Spinal cord (tissue), 10 donors: ENCODE measurements around the gene PM20D2. TPM values are rescaled to one million over a fixed set of nuclear protein-coding genes. Genes with fewer than 3 reads are reported as not detected.

ENCODE experiments used
- DNase-seq, 6 donors: peaks; one replicate each; pipeline versions ENCODE4 v3.0.0 to v3.0.0-alpha.2; 2013 to 2015; ENCODE audit warnings: low spot score in 6 of 6, low read depth in 4 of 6
- H3K27ac ChIP-seq: one replicate; pipeline ENCODE4 v1.5.1; 2013; ENCODE audit warnings: low read depth, low read length, control low read depth
- H3K27me3 ChIP-seq: one replicate; pipeline ENCODE4 v1.6.1; 2013; ENCODE audit warnings: low read length; ENCODE audit not compliant: control insufficient read depth, insufficient read depth
- H3K36me3 ChIP-seq: one replicate; pipeline ENCODE4 v1.6.1; 2013; ENCODE audit warnings: low read length; ENCODE audit not compliant: control insufficient read depth, insufficient read depth
- H3K4me1 ChIP-seq: one replicate; pipeline ENCODE4 v1.6.1; 2013; ENCODE audit warnings: low read length; ENCODE audit not compliant: control insufficient read depth, insufficient read depth
- H3K4me3 ChIP-seq: one replicate; pipeline ENCODE4 v1.5.1; 2013; ENCODE audit warnings: low read depth, low read length, control low read depth
- H3K9me3 ChIP-seq: one replicate; pipeline ENCODE4 v1.6.1; 2013; ENCODE audit warnings: low read length; ENCODE audit not compliant: control insufficient read depth, insufficient read depth
- WGBS: methylation state at CpG from one replicate; pipeline ENCODE4 v1.1.5; 2013; ENCODE audit warnings: missing lambda C conversion rate; ENCODE audit not compliant: insufficient coverage; 5-methylcytosine and 5-hydroxymethylcytosine counted together
- polyA plus RNA-seq, 2 donors: library from polyadenylated mRNA; unstranded; fragments of 120-200 nt; gene quantifications; one replicate each; pipeline ENCODE4 v1.2.1, GENCODE V29; 2013; ENCODE audit not compliant: insufficient read length in 2 of 2
- total RNA-seq, 2 donors: library from RNA; depleted of rRNA in 1 of 2; stranded (reverse); fragments of 120-200 nt in 1 of 2; fragments of >200 nt in 1 of 2; gene quantifications; one replicate each; pipeline versions ENCODE4 v1.2.3 to v1.2.4, GENCODE V29; 2013 to 2014
- donor health status: healthy.

The PM20D2 gene
- total and polyA plus RNA-seq, 4 donors = 12.3 to 20.9 (median 16.7) TPM

- Histone ChIP-seq H3K27me3 (no peaks in the 10 kb centered on the region), H3K36me3 (peaks cover 4% of the 10 kb centered on the region)
- WGBS = 81% methylated on average over 5 of the region's 7 CpGs
Observed at GRCh38 chr6:89140347-89141156, 5.3 kb upstream of the PM20D2 start.

GRCh38 chr6:89144354-89144906, 1.4 kb upstream of the PM20D2 start:
- Histone ChIP-seq H3K9me3 (no peaks in the 10 kb centered on the region), H3K27me3 (no peaks in the 10 kb centered on the region), H3K4me3 (no peak overlapping the region), H3K4me1 (peaks cover 5% of the 10 kb centered on the region), H3K36me3 (peaks cover 4% of the 10 kb centered on the region), H3K27ac (no peak overlapping the region)
- 83% methylated on average over 1 of the region's 2 CpGs for WGBS
- DNase-seq = peak in 2 of 6 donors; percentile 9 to 14

More at GRCh38 chr6:89140347-89141156, 5.3 kb upstream of the PM20D2 start:
- no peaks in the 10 kb centered on the region for H3K9me3 ChIP-seq
- no peak for DNase-seq
- no peaks in the 10 kb centered on the region for H3K4me1 ChIP-seq
- no peak overlapping the region for H3K4me3 ChIP-seq
- H3K27ac ChIP-seq = no peak overlapping the region

- Histone ChIP-seq H3K4me3 (peak overlapping the region; percentile 62), H3K27ac (no peak overlapping the region), H3K36me3 (peaks cover 4% of the 10 kb centered on the region), H3K27me3 (no peaks in the 10 kb centered on the region), H3K9me3 (no peaks in the 10 kb centered on the region), H3K4me1 (peaks cover 5% of the 10 kb centered on the region)
- WGBS = 0% methylated on average over 10 of the region's 17 CpGs
- peak in 5 of 6 donors; percentile 13 to 79 (median 46) for DNase-seq
Observed at GRCh38 chr6:89145091-89145955, 532 bp upstream of the PM20D2 start.

- Histone ChIP-seq H3K4me1 (peaks cover 5% of the 10 kb centered on the region), H3K27ac (no peak overlapping the region), H3K36me3 (no peaks in the 10 kb centered on the region), H3K4me3 (peak overlapping the region; percentile 62), H3K27me3 (no peaks in the 10 kb centered on the region), H3K9me3 (no peaks in the 10 kb centered on the region)
- DNase-seq = peak in 4 of 6 donors; percentile 4 to 60 (median 42)
- 0% methylated on average over 9 of the region's 26 CpGs for WGBS
Observed at GRCh38 chr6:89146718-89147700, 1.2 kb downstream of the PM20D2 start.

GRCh38 chr6:89148016-89148750, 2.3 kb downstream of the PM20D2 start:
- WGBS = 94% methylated on average over 10 of the region's 17 CpGs
- no peaks in the 10 kb centered on the region for H3K9me3 ChIP-seq
- H3K27me3 ChIP-seq = no peaks in the 10 kb centered on the region
- no peaks in the 10 kb centered on the region for H3K36me3 ChIP-seq
- no peak overlapping the region for H3K27ac ChIP-seq
- H3K4me1 ChIP-seq = peaks cover 5% of the 10 kb centered on the region
- no peak overlapping the region for H3K4me3 ChIP-seq
- DNase-seq = no peak

- peaks cover 3% of the 10 kb centered on the region for H3K36me3 ChIP-seq
- no peak overlapping the region for H3K27ac ChIP-seq
- H3K4me1 ChIP-seq = no peaks in the 10 kb centered on the region
- no CpG with 5 or more reads among the region's 1 CpG for WGBS
- H3K9me3 ChIP-seq = no peaks in the 10 kb centered on the region
- no peak for DNase-seq
- H3K27me3 ChIP-seq = no peaks in the 10 kb centered on the region
- H3K4me3 ChIP-seq = no peak overlapping the region
Observed at GRCh38 chr6:89154131-89154530, 8.3 kb downstream of the PM20D2 start.

- no peaks in the 10 kb centered on the region for H3K9me3 ChIP-seq
- no peaks in the 10 kb centered on the region for H3K27me3 ChIP-seq
- peaks cover 8% of the 10 kb centered on the region for H3K36me3 ChIP-seq
- WGBS = 100% methylated on average over 3 of the region's 4 CpGs
- H3K27ac ChIP-seq = no peak overlapping the region
- DNase-seq = no peak
- H3K4me3 ChIP-seq = no peak overlapping the region
- no peaks in the 10 kb centered on the region for H3K4me1 ChIP-seq
Observed at GRCh38 chr6:89160331-89161092, 14.7 kb downstream of the PM20D2 start.
